Ovary (tissue), 3 donors: ENCODE results near the gene GRWD1.

Experiments used
- CTCF ChIP-seq, 3 donors: fragments of 450-650 bp in 2 of 3; fragments of 200-600 bp in 1 of 3; IDR thresholded peaks; one replicate each; pipeline versions ENCODE4 v1.5.1 to v1.8.0; 2016 to 2022; ENCODE audit warnings: antibody characterized with exemption in 3 of 3, mild to moderate bottlenecking in 1 of 3
- POLR2A ChIP-seq: fragments of 450-650 bp; IDR thresholded peaks from one replicate; pipeline ENCODE4 v1.6.1; 2017; ENCODE audit warnings: antibody characterized with exemption, mild to moderate bottlenecking, moderate library complexity
- donor health status: DM: no; HTN: no; CAD: no.

GRCh38 chr19:48448563-48448962, 2.8 kb downstream of the GRWD1 start:
- no peak for TF ChIP-seq POLR2A
- TF ChIP-seq CTCF (IDR thresholded peaks at IDR 0.05) = no peak
